Measurements from ENCODE around the gene PPM1J. TPM values are rescaled to one million over a fixed set of nuclear protein-coding genes. Genes with fewer than 3 reads are reported as not detected.

PPM1J gene
- total RNA-seq, 4 donors from 2014 or later, result 2.2 to 4.8 (median 2.9) TPM

- Histone ChIP-seq H3K27me3 (no peaks in the 10 kb centered on the region), H3K4me1 (peaks cover 11 to 34% (median 13%) of the 10 kb centered on the region in 3 donors), H3K9me3 (no peaks in the 10 kb centered on the region), H3K36me3 (peaks cover 10 to 49% (median 20%) of the 10 kb centered on the region in 3 donors), H3K27ac (peak overlapping the region; percentile 43 to 84 (median 68)), H3K4me3 (no peak overlapping the region)
- TF ChIP-seq CTCF (IDR thresholded peaks at IDR 0.05) (no peak), POLR2A (IDR thresholded peaks at IDR 0.05) (no peak)
- WGBS, 2 donors, result 76 to 77% methylated on average over 9 to 12 of the region's 13 CpGs
- intact Hi-C loops (cut with DNase I), result no loop called here
- no peak for DNase-seq
These were observed 26.3 kb downstream of the PPM1J start for GRCh38 chr1:112688781-112689193.

GRCh38 chr1:112687785-112688496, 27.2 kb downstream of the PPM1J start:
- no peak for DNase-seq

GRCh38 chr1:112687361-112687760, 27.8 kb downstream of the PPM1J start:
- TF ChIP-seq POLR2A (IDR thresholded peaks at IDR 0.05), result no peak
- TF ChIP-seq CTCF (IDR thresholded peaks at IDR 0.05), result no peak
- WGBS, 2 donors, result 41 to 55% methylated on average over 4 of the region's 4 CpGs
- Histone ChIP-seq H3K27ac (peak overlapping the region; percentile 59 to 84 (median 72)), H3K27me3 (no peaks in the 10 kb centered on the region), H3K9me3 (no peaks in the 10 kb centered on the region), H3K4me3 (no peak overlapping the region), H3K4me1 (peaks cover 11 to 34% (median 13%) of the 10 kb centered on the region in 3 donors), H3K36me3 (peaks cover under 1 to 35% (median 12%) of the 10 kb centered on the region in 3 donors)
- DNase-seq, result no peak
- intact Hi-C loops (cut with DNase I), result no loop called here

More at GRCh38 chr1:112687785-112688496, 27.2 kb downstream of the PPM1J start:
- Histone ChIP-seq H3K4me3 (no peak overlapping the region), H3K27me3 (no peaks in the 10 kb centered on the region), H3K9me3 (no peaks in the 10 kb centered on the region), H3K4me1 (peaks cover 11 to 34% (median 13%) of the 10 kb centered on the region in 3 donors), H3K27ac (peak overlapping the region; percentile 59 to 84 (median 72)), H3K36me3 (peaks cover 6 to 40% (median 17%) of the 10 kb centered on the region in 3 donors)
- intact Hi-C loops (cut with DNase I), result no loop called here
- TF ChIP-seq CTCF (IDR thresholded peaks at IDR 0.05), result no peak
- no peak for TF ChIP-seq POLR2A (IDR thresholded peaks at IDR 0.05)
- WGBS, 2 donors, result 81 to 85% methylated on average over 11 to 13 of the region's 13 CpGs

GRCh38 chr1:112686835-112687234, 28.3 kb downstream of the PPM1J start:
- no peak for TF ChIP-seq CTCF (IDR thresholded peaks at IDR 0.05)
- no peak for TF ChIP-seq POLR2A (IDR thresholded peaks at IDR 0.05)
- intact Hi-C loops (cut with DNase I), result no loop called here
- no peak for DNase-seq
- Histone ChIP-seq H3K4me1 (peaks cover 11 to 34% (median 13%) of the 10 kb centered on the region in 3 donors), H3K27me3 (no peaks in the 10 kb centered on the region), H3K27ac (peak overlapping the region; percentile 41 to 84 (median 63)), H3K4me3 (no peak overlapping the region), H3K36me3 (peaks cover 0 to 29% (median 11%) of the 10 kb centered on the region in 3 donors), H3K9me3 (no peaks in the 10 kb centered on the region)
- 78 to 82% methylated on average over 4 of the region's 4 CpGs for WGBS, 2 donors

GRCh38 chr1:112686417-112686816, 28.7 kb downstream of the PPM1J start:
- DNase-seq, result no peak
- intact Hi-C loops (cut with DNase I), result no loop called here
- peaks cover 11 to 34% (median 13%) of the 10 kb centered on the region in 3 donors for H3K4me1 ChIP-seq
- peaks cover 0 to 25% (median 11%) of the 10 kb centered on the region in 3 donors for H3K36me3 ChIP-seq
- peak overlapping the region in 2 of 4 donors; percentile 41 to 84 for H3K27ac ChIP-seq
- 43 to 51% methylated on average over 3 of the region's 3 CpGs for WGBS, 2 donors
- no peak for TF ChIP-seq POLR2A (IDR thresholded peaks at IDR 0.05)
- TF ChIP-seq CTCF (IDR thresholded peaks at IDR 0.05), result no peak
- H3K9me3 ChIP-seq, result no peaks in the 10 kb centered on the region
- H3K4me3 ChIP-seq, result no peak overlapping the region
- H3K27me3 ChIP-seq, result no peaks in the 10 kb centered on the region

All from esophagus squamous epithelium (tissue), 5 donors.